GM18868 (cell line): Measurements from ENCODE around the gene AFF1.

ENCODE experiments used
- ATAC-seq: cut with Tn5 transposase; IDR thresholded peaks from one replicate; pipeline ENCODE4 v1.9.1; 2021; ENCODE audit warnings: mild to moderate bottlenecking, moderate library complexity; ENCODE audit not compliant: unreplicated experiment

The AFF1 gene

DNA sequence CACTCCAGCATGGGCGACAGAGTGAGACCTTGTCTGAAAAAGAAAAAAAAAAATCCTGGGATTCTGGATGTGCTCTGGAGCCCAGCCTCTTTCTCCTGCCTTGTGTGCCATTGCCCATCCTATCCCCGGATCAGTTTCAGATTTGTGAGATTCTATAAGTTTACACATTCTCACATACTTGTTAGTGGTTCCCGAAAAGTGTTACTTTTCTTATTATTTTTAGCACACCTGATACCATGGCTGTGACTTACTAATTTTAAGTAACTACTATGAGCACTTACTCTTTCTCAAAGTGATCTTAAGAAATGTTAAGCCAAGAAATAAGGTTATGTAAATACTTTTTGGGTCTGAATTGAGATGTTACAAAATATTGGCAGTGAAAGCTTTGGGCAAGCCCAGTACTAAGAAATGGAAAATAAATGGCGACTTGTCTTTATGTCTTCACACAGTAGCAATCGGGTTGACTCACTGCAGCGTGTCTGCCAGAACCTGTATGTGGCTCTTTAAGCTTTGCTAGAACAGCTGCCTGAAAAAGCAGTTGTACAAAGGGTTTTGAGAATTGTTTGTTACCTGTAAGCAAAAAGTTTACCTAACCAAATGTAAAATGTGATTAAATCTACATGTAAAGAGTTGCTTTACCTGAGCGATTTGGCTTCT lies 166.9 kb downstream of the AFF1 start:
- no peak for ATAC-seq

DNA sequence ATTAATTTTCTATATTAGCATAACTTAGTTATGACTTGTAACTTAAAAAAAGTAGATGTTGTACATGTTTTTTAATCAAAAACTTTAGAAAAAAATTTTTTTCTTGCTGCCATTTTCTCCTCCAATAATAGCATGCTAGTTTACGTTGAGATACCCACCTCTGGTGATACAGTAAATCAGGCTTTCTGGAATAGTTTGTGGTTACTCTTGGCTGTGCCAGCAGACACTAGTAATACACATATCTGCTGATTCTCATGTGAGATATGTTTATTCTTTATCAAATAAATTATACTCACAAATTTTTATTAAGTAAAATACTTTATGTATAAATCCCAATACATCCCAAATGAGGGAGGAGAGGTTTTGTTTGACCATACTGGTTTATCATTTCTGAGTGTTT lies 168.3 kb downstream of the AFF1 start:
- ATAC-seq: no peak

DNA sequence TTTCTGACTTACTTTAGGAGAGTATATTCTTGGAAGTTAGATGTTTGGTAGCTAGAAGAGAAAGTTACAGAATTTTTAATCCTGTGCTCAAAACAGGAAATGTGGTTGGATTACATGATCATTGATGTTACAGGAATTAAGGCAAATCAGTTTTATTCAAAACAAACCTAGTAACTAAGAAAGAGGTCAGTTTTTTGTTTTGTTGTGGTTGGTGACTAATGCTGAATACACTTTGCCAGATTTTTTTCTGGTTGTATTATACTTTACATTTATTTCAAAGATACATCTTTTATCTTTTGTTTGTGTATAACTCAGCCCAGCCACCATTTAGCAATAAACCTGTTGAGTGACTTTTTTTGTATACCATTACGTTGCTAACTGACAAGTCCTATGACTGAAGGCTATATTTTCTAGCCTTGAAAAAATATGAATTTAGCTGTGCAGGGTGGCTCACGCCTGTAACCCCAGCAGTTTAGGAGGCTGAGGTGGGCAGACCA lies 168.9 kb downstream of the AFF1 start:
- ATAC-seq: no peak

- ATAC-seq: no peak
Measured at GRCh38 chr4:87105101-87105845, 170.5 kb downstream of the AFF1 start.

GRCh38 chr4:87108142-87108546 lies 173.3 kb downstream of the AFF1 start:
- no peak for ATAC-seq

GRCh38 chr4:87109121-87109520 lies 174.3 kb downstream of the AFF1 start:
- ATAC-seq: no peak

DNA sequence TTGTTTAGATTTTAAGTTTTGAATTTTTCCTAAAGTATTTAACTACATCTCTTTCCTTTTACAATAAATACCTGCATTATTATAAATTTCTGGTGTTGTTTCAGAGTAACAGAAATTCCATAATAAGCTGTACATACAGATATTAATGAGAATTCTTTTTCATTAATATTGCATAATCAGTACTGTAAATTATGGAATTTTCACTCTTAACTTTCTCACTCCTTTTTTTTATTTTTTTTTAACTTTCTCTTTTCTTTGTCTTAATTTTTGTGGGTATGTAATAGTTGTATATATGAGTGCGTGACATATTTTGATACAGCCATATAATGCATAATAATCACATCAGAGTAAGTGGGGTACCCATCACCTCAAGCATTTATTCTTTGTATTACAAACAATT lies 175.1 kb downstream of the AFF1 start:
- ATAC-seq: no peak

GRCh38 chr4:87112063-87112462 lies 177.3 kb downstream of the AFF1 start:
- no peak for ATAC-seq

GRCh38 chr4:87114245-87115062 lies 179.6 kb downstream of the AFF1 start:
- ATAC-seq: no peak

- ATAC-seq: no peak
Measured at GRCh38 chr4:87116231-87116630, 181.4 kb downstream of the AFF1 start.

DNA sequence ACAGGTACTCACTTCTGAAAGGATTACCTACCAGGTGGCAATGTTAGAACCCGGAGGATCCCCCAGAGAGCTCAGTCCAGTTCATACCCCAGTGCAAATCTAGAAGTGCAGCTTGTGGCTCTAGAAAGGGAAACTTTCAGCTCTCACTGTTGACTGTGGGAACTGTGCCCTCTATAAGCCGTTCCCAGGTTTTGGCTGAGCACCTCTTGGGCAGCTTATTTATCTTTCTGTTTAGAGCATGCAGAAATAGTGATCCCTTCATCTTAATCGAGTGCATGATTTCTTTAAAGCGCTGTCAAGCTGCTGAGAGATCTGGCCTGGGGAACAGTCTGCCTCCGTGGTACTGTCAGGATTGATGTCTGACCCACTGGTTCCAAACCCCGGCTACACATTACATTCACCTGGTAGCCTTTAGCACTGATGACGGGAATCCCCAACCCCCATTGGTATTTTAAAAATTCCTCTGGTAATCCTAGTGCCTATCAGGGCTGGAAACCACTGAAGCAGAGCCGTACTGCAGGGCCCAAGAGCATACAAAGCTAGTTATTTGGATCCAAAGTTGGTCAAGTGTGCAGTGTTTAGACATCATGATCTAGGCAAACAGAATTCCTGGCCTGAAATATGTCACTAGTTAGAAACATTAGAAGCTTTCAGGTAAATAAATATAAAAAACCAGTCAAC lies 182.4 kb downstream of the AFF1 start:
- no peak for ATAC-seq

GRCh38 chr4:87117732-87118075 lies 182.9 kb downstream of the AFF1 start:
- ATAC-seq: no peak

DNA sequence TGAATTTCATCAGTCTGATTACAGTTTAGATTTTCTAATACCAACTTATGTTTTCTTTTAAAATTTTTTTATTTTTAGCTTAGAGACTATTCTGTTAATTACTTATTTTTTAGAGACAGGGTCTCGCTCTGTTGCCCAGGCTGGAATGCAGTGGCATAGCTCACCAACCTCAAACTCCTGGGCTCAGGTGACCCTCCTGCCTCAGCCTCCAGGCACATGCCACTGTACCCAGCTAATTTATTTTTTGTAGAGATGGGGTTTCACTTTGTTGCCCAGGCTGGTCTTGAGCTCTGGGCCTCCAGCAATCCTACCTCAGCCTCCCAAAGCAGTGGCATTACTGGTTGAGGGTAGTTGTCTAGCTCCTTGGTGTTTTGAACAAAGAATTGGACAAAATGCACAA lies 183.6 kb downstream of the AFF1 start:
- no peak for ATAC-seq

- ATAC-seq: no peak
Measured at GRCh38 chr4:87118826-87119225, 184.0 kb downstream of the AFF1 start.

GRCh38 chr4:87120010-87120409 lies 185.2 kb downstream of the AFF1 start:
- peak; percentile 55 for ATAC-seq

DNA sequence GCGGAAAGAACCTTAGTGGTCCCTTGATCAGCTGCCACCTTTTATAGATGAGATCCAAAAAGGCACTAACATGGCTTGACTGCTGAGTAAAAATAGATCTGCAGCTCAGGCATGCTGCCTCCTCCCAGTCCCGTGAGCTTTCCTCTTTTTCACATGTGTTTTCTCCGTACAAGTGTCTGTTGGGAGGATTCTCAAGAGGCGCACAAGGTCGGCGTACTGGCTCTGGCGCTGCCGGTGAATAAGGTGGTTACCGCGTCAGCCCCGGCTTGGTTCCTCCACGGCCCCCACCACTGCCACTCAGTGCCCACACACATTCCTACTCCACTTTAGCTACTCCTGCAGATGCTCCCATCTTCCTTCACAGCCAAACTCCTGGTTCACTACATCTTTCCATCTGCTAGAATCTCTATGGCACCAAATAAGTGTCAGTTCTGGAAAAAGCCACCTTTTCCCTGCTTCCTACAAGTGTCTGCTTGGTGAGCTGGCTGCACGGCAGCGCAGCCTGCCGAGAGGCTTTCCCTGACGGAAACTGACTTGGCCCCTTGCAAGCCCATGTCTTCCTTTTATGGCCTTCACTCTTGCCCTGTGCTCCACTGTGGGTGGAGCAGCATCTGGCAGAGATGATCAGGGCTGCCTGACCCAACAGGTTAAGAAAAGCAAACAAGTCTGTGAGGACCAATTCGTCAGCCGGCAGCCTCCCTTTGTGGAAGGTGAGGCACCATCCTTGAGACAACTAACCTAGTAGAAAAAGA lies 185.8 kb downstream of the AFF1 start:
- ATAC-seq: no peak

- ATAC-seq: no peak
Measured at GRCh38 chr4:87121341-87122065, 186.7 kb downstream of the AFF1 start.

DNA sequence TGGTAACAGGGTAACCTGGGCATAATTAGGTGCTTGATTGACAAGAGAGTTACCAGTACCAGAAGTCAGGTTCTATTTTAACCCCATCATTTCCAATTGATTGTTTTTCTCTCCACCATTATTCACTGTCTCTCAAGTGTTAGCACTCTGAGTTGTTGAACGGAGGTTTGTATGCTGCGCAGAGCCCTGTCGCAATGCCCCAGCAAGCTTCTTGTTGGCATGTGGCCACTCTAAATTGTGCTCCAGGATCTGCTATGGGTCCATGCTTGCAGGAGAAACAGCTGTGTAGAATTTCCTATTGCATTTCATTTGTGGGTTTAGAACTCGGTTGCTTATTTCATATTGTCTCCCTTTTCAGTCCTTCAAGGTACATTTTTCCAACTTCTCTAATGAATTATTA lies 187.4 kb downstream of the AFF1 start:
- ATAC-seq: no peak

DNA sequence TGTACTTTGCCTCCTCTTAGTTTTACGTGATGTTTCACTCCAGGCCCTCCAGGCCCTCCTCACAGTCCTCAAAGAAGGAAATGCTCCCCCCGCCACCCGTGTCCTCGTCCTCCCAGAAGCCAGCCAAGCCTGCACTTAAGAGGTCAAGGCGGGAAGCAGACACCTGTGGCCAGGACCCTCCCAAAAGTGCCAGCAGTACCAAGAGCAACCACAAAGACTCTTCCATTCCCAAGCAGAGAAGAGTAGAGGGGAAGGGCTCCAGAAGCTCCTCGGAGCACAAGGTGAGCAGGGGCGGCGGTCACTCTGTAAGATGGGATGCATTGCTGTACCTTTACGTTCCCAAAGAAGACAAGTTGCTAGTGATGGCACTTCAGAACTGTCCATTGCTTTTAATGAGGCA lies 191.2 kb downstream of the AFF1 start:
- ATAC-seq: no peak
